Thoracic aorta (tissue), 2 donors: ENCODE data around the gene HSF4. TPM values are rescaled to one million over a fixed set of nuclear protein-coding genes. Genes with fewer than 3 reads are reported as not detected.

Experiments used
- ATAC-seq: fragments of 150-250 bp; one replicate; pipeline ENCODE4 v1.8.0; 2017; ENCODE audit warnings: low read depth; ENCODE audit not compliant: insufficient number of reproducible peaks, low FRiP score
- DNase-seq: peaks from one replicate; pipeline ENCODE4 v3.0.0-alpha.2; 2020; ENCODE audit warnings: low spot score
- H3K27ac ChIP-seq, 2 donors: fragments of 200-600 bp; sonication (generic); 1 replicate in 1 of 2; 2 replicates in 1 of 2; pipeline ENCODE4 v1.5.1; 2016; ENCODE audit warnings: mild to moderate bottlenecking in 2 of 2, moderate library complexity in 2 of 2
- H3K27me3 ChIP-seq: fragments of 200-600 bp; sonication (generic); replicated peaks from 2 replicates; pipeline ENCODE4 v1.6.0; 2016; ENCODE audit warnings: mild to moderate bottlenecking; ENCODE audit not compliant: insufficient read depth
- H3K36me3 ChIP-seq: fragments of 200-600 bp; sonication (generic); one replicate; pipeline ENCODE4 v1.5.1; 2016
- H3K4me1 ChIP-seq, 2 donors: fragments of 200-600 bp; sonication (generic); 1 replicate in 1 of 2; 2 replicates in 1 of 2; pipeline versions ENCODE4 v1.5.1 to v1.6.0; 2016; ENCODE audit warnings: low read depth in 2 of 2, mild to moderate bottlenecking in 1 of 2; ENCODE audit not compliant: control insufficient read depth in 1 of 2
- H3K4me3 ChIP-seq: fragments of 200-600 bp; sonication (generic); 2 replicates; pipeline ENCODE4 v1.5.1; 2016; ENCODE audit warnings: mild to moderate bottlenecking
- H3K9me3 ChIP-seq: fragments of 200-600 bp; sonication (generic); 2 replicates; pipeline ENCODE4 v1.5.1; 2016
- CTCF ChIP-seq: fragments of 200-600 bp; sonication (generic); IDR thresholded peaks from one replicate; pipeline ENCODE4 v1.5.1; 2019; ENCODE audit warnings: antibody characterized with exemption
- total RNA-seq, 2 donors: library from RNA; depleted of rRNA; stranded (reverse); fragments of >200 nt; gene quantifications; one replicate each; pipeline versions ENCODE4 v1.1.0 to v1.2.3, GENCODE V29; 2016

HSF4 gene
- total RNA-seq, 2 donors from 2014 or later: 44.1 to 87.5 TPM

- ATAC-seq (peak; percentile 98), DNase-seq (peak; percentile 92)
- Histone ChIP-seq H3K4me1 (peaks cover 11 to 33% of the 10 kb centered on the region in 2 donors), H3K36me3 (no peaks in the 10 kb centered on the region), H3K4me3 (peak within 1 kb of the TSS; percentile 90), H3K9me3 (no peaks in the 10 kb centered on the region), H3K27me3 (no peaks in the 10 kb centered on the region), H3K27ac (peak within 1 kb of the TSS; percentile 84 to 89)
- TF ChIP-seq CTCF: no peak
Measured at GRCh38 chr16:67183627-67184452, 19.3 kb downstream of the HSF4 start, which contains the start of gene MATCAP1. Gene MATCAP1, minus strand, starts transcription at chr16:67183963. Its CDS starts 3,353 bp downstream, at chr16:67180610.

- DNase-seq (no peak), ATAC-seq (no peak)
- H3K27ac ChIP-seq: peak overlapping the region; percentile 84 to 89
- H3K4me1 ChIP-seq: peaks cover 11 to 31% of the 10 kb centered on the region in 2 donors
- no peaks in the 10 kb centered on the region for H3K9me3 ChIP-seq
- TF ChIP-seq CTCF: no peak
- H3K27me3 ChIP-seq: no peaks in the 10 kb centered on the region
- no peaks in the 10 kb centered on the region for H3K36me3 ChIP-seq
- peak overlapping the region; percentile 90 for H3K4me3 ChIP-seq
Measured at GRCh38 chr16:67184453-67184994, 20.0 kb downstream of the HSF4 start.

GRCh38 chr16:67184995-67185650 lies 20.6 kb downstream of the HSF4 start:
- Histone ChIP-seq H3K9me3 (no peaks in the 10 kb centered on the region), H3K27ac (peak overlapping the region in 1 of 2 donors; percentile 89), H3K36me3 (no peaks in the 10 kb centered on the region), H3K27me3 (no peaks in the 10 kb centered on the region), H3K4me3 (peak overlapping the region; percentile 90), H3K4me1 (peaks cover 11 to 31% of the 10 kb centered on the region in 2 donors)
- DNase-seq (peak; percentile 79), ATAC-seq (no peak)
- TF ChIP-seq CTCF: peak; percentile 85

- no peaks in the 10 kb centered on the region for H3K27me3 ChIP-seq
- H3K27ac ChIP-seq: no peak overlapping the region
- no peak for ATAC-seq
- TF ChIP-seq CTCF: no peak
- no peaks in the 10 kb centered on the region for H3K9me3 ChIP-seq
- H3K4me1 ChIP-seq: peaks cover 11 to 31% of the 10 kb centered on the region in 2 donors
- H3K4me3 ChIP-seq: peak overlapping the region; percentile 90
- no peak for DNase-seq
- no peaks in the 10 kb centered on the region for H3K36me3 ChIP-seq
Measured at GRCh38 chr16:67185651-67186134, 21.1 kb downstream of the HSF4 start.

GRCh38 chr16:67186550-67186950 lies 22.0 kb downstream of the HSF4 start:
- H3K4me3 ChIP-seq: no peak overlapping the region
- ATAC-seq (no peak), DNase-seq (no peak)
- no peak for TF ChIP-seq CTCF
- H3K27ac ChIP-seq: no peak overlapping the region
- H3K4me1 ChIP-seq: peaks cover 13 to 27% of the 10 kb centered on the region in 2 donors
- no peaks in the 10 kb centered on the region for H3K9me3 ChIP-seq
- no peaks in the 10 kb centered on the region for H3K27me3 ChIP-seq
- H3K36me3 ChIP-seq: no peaks in the 10 kb centered on the region
